HG03575 (cell line): Measurements from ENCODE around the gene RPTOR.

ENCODE experiments used
- ATAC-seq: cut with Tn5 transposase; IDR thresholded peaks from one replicate; pipeline ENCODE4 v1.9.1; 2021; ENCODE audit not compliant: unreplicated experiment, insufficient number of reproducible peaks, low FRiP score; ENCODE audit errors: extremely low read depth

Gene RPTOR

DNA sequence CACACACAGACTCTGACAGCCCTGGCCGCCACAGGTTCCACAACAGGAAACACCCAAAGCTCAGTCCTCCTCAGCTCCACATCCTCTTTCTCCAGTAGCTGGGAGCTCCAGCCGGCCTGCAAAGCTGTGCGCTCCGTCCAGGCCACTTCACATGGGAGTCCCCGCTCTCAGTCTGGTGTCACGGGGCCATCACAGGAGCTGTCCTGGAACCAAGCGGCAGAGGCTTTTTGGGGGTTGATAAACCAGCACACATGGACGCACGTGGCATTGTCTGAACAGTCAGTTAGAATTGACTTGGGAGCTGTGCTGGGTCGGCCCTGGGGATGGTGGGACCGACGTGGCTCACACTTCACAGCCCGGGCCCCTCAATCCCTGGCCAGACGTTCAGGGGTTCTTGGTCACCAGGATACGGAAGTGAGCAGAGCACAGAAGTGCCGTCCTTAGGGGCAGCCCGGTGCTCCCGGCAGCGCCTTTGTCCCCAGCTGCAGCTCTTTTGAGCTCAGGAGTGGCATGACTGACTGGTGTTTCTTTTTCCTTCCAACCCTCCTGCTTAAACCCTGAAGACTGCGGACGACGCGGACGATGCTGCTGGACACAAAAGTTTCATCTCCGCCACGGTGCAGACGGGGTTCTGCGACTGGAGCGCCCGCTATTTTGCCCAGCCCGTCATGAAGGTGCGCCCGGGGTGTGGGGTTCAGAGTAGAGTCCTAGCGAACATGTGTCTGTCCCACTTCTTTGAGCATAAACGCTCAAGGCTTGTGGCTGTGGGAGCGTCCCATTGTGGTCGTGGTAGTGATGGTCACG lies 380.4 kb downstream of the RPTOR start:
- no peak for ATAC-seq

GRCh38 chr17:80925688-80926335 lies 381.2 kb downstream of the RPTOR start:
- ATAC-seq, result no peak

DNA sequence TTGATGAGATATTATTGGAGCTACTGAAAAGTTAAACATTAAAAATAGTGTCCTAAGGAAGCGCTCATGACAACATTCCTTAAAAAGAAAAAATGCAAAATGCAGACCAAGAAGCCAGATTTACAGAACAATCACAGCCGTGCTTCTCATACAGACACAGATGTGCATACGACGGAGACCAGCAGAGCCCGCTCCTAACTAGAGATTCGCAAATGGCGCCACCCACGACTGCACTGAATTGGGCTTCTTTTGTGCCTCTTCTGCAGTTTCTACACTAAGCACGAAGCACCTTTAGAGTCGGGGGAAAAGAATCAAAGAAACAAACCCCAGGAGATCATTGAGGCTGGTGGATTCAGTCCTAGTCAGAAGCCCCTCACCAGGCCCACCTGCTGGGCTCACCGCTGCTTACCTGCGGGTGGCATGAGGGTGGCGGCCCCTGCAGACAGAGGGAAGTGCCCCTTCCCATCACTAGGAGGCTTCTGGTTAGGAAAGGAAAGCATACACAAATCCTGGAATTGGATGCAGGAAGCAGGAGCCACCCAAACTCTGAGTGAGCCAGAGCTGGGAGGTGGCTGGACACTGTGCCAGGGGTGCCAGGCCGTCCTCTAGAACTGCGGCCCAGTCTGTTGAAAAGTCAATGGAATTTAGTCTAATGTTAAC lies 382.1 kb downstream of the RPTOR start:
- no peak for ATAC-seq

DNA sequence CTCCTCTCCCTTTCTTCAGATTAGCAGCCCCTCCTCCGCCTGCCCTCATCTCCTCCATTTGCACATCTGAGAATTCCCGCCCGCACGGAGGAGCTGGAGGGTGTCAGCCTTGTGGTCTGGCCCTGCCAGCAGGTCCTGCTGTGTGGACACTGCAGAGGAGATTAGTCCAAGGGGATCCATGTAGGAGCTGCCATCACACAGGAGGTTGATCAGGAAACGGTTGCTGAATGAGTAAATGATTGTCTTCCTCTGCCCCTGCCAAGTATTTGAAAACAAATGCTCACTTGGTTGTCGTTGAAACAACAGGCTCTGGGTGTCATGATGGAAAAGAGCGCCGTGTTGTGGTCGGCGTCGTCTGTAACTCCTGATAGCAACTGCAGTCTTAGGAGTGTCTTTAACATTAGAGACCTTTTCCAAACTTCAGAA lies 383.2 kb downstream of the RPTOR start:
- ATAC-seq, result no peak

DNA sequence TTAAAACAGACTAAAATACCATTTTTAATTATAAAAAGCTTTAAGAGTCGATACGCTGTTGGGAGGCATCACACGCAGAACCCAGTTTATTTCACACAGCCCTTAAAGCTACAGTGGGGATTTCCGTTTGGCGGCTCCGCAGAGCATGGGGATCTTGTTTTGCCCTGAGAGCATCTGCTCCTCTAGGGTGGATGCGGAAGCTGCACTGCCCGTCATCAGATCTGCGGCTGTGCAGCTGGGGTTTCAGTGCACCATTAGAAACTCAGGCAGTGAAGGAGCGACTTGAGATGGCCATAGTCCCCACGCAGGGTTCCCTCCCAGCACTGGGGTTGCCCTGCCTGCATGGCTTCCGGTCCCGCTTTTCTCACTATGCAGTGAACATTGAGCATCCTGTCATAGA lies 384.8 kb downstream of the RPTOR start:
- ATAC-seq, result no peak

- ATAC-seq, result no peak
Observed at GRCh38 chr17:80930335-80931279, 386.0 kb downstream of the RPTOR start.

- ATAC-seq, result no peak
Observed at GRCh38 chr17:80931421-80932265, 387.0 kb downstream of the RPTOR start.

DNA sequence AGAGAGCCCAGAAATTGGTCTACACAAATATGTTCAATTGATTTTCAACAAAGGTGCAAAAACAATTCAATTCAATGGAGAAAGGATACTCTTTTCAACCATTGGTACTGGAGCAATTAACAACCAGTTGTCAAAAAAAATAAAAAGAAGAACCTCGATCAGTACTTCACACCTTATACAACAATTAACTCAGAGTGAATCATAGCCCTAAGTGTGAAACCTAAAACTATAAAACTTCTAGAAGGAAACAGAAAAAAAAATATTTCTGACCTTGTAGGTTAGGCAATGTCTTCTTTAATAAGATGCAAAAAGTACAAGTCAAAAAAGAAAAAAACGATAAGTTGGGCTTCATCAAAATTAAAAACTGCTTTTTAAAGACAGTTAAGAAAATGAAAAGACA lies 390.9 kb downstream of the RPTOR start:
- no peak for ATAC-seq

- ATAC-seq, result no peak
Observed at GRCh38 chr17:80936218-80936617, 391.6 kb downstream of the RPTOR start.

GRCh38 chr17:80936723-80937122 lies 392.1 kb downstream of the RPTOR start:
- no peak for ATAC-seq

- ATAC-seq, result no peak
Observed at GRCh38 chr17:80937462-80938381, 393.1 kb downstream of the RPTOR start.

- no peak for ATAC-seq
Observed at GRCh38 chr17:80938556-80938955, 393.9 kb downstream of the RPTOR start.

DNA sequence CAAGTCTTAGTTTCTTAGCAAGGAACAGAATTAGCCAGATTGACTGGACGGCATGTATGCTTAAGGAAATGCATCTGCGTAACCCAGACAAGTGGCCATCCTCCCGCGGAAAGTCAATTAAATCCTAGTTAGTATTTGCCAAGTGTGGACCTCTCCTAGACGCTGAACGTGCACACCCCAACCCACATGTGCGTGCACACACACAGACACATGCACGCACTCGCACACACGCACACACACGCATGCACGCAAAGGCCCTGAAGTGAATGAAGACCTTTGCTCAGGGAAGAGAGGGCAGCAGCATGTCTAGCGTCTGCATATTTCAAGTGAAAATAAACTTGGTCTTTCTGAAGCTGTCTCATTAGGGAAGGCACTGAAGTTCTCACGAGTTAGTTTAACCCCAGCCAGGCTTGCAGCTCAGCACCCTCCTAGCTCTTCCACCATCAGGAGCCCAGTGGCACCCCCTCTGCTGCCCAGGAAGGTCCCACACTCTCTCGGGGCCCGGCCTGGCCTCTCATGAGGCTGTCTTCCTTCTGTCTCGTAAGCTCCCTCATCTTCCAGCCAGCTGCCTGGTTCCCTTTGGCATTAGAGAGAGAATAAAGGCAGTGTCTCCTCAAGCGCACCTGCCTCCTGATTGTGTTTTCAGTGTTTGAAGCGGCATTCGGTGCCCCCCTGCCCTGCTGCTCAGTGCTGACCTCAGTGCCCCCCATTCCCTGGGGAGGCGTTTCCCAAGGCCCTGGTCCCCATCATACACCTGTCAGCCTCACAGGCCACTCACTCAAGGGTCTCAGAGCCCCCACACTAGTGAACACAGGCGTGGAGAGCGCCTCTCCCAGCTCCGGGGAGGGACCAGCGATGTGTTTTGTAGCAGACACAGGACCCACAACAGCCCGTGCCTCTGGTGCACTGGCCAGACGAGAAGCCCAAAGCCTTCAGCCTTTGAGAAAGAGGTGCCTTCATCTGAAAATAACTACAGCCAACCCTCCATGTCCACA lies 394.8 kb downstream of the RPTOR start:
- no peak for ATAC-seq

DNA sequence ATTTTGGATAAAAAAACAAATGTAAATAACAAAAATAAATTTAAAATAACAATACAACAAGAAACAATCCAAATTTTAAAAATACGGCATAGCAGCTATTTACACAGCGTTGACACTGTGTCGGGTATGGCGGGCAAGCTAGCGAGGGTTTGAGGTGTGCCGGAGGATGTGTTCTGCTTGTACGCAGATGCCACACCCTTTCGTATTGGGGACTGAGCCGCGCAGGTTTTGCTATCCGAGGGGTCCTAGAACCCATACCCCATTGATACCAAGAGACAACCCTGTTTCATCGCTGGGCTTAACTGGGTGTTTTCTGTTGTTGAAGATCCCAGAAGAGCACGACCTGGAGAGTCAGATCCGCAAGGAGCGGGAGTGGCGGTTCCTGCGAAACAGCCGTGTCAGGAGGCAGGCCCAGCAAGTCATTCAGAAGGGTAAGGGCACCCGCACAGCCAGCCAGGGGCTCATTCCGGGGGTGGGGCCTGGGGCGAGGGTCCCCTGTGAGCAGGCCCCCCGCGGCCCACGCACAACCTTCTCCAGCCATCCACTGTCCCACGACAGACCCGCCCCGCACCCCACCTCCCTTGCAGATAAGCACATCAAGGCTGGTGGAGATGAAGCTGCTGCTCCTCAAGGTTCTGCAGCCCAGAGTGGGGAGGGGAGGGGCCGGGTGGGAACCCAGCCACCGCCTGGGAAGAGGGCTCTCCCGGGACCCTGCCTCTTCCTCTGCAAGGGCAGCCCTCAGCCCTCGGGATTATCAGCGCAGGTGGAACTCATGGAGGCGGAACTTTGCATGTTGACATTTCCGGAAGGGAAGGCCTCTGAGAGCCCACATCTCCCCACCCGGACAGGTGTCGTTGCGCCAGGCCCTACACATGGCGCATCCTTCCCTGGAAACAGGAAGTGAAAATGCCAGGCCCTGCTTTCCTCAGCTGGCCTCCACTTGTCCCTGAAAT lies 395.8 kb downstream of the RPTOR start:
- ATAC-seq, result no peak

- ATAC-seq, result no peak
Observed at GRCh38 chr17:80941171-80941570, 396.5 kb downstream of the RPTOR start.
